DOHH2 (cell line): ENCODE data around the gene RELA.

ENCODE experiments used
- EZH2phosphoT487 ChIP-seq: fragments of 200-600 bp; sonication (generic); IDR thresholded peaks from 2 replicates; pipeline ENCODE4 v1.6.1; 2017; ENCODE audit warnings: borderline replicate concordance, mild to moderate bottlenecking, antibody characterized with exemption, low read length, moderate library complexity, mixed read lengths
- TF ChIP-seq, protein P1 (sequence below): fragments of 200-600 bp; sonication (generic); IDR thresholded peaks from one replicate; pipeline ENCODE4 v1.5.1; 2014; ENCODE audit warnings: antibody characterized with exemption, mild to moderate bottlenecking, low read depth, low read length; ENCODE audit not compliant: poor library complexity, severe bottlenecking

DNA sequence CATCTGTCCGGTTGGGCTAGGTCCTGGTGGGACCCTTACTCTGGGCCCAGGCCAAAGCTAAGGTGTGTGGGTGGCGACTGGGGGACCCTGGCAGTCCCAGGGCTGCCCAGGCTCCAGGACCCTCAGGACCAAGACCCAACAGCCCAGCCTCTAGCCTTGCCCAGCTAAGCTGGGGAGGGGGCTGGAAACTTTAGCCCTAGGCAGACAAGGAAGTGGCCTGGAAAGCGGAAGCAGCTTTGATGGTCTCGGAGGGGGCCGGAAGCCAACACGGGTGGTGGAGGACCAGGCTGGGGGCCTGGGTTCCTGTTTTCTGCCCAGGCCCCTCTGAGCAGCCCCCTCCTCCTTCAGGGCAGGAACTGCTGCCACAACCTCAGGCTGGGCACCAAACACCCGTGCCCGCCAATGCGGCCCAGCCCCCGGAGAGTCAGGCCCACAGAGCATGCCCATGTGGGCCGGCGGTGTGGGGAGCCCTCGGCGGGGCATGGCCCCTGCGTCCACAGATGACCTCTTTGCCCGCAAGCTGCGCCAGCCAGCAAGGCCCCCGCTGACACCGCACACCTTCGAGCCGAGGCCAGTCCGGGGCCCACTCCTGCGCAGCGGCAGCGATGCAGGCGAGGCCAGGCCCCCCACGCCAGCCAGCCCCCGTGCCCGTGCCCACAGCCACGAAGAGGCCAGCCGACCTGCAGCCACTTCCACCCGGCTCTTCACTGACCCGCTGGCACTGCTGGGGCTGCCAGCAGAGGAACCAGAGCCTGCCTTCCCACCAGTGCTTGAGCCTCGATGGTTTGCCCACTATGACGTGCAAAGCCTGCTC lies 22.0 kb downstream of the RELA start:
- TF ChIP-seq, protein P1, sequence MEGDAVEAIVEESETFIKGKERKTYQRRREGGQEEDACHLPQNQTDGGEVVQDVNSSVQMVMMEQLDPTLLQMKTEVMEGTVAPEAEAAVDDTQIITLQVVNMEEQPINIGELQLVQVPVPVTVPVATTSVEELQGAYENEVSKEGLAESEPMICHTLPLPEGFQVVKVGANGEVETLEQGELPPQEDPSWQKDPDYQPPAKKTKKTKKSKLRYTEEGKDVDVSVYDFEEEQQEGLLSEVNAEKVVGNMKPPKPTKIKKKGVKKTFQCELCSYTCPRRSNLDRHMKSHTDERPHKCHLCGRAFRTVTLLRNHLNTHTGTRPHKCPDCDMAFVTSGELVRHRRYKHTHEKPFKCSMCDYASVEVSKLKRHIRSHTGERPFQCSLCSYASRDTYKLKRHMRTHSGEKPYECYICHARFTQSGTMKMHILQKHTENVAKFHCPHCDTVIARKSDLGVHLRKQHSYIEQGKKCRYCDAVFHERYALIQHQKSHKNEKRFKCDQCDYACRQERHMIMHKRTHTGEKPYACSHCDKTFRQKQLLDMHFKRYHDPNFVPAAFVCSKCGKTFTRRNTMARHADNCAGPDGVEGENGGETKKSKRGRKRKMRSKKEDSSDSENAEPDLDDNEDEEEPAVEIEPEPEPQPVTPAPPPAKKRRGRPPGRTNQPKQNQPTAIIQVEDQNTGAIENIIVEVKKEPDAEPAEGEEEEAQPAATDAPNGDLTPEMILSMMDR = no peak
- no peak for TF ChIP-seq EZH2phosphoT487
